ENCODE measurements around the gene GYS1. TPM values are rescaled to one million over a fixed set of nuclear protein-coding genes. Genes with fewer than 3 reads are reported as not detected.

The GYS1 gene
- total and polyA plus RNA-seq, 2 donors (not counting 1 experiment from before 2014, with no cell fraction given), result 31.2 to 42.8 TPM

- peak; percentile 95 to 96 for DNase-seq (ENCODE audit: low read depth in 2 of 2)
- no peaks in the 10 kb centered on the region for H3K9me3 ChIP-seq (ENCODE audit: control insufficient read depth, insufficient read depth, low read depth, low read length)
These were observed 38.4 kb downstream of the GYS1 start, which contains the start of gene BAX for GRCh38 chr19:48954595-48955307. Gene BAX, plus strand, starts transcription at chr19:48954875. Its CDS starts 54 bp downstream, at chr19:48954929.

GRCh38 chr19:48953990-48954594, 39.0 kb downstream of the GYS1 start:
- peaks cover 25% of the 10 kb centered on the region for H3K79me2 ChIP-seq (ENCODE audit: control insufficient read depth, insufficient read depth, low read length)
- H3K27ac ChIP-seq (ENCODE audit: insufficient read depth, low read length), result peak overlapping the region; percentile 97
- H4K20me1 ChIP-seq (ENCODE audit: control insufficient read depth, extremely low read depth, insufficient read depth, low read length), result no peaks in the 10 kb centered on the region
- DNase-seq (ENCODE audit: low read depth in 2 of 2), result no peak
- H3K27me3 ChIP-seq (ENCODE audit: control insufficient read depth, insufficient read depth, low read length), result no peaks in the 10 kb centered on the region
- peak overlapping the region; percentile 81 for H2AFZ ChIP-seq (ENCODE audit: low read length)
- H3K36me3 ChIP-seq (ENCODE audit: control insufficient read depth, insufficient read depth, low read length), result peaks cover 8% of the 10 kb centered on the region
- peaks cover 11% of the 10 kb centered on the region for H3K4me1 ChIP-seq (ENCODE audit: control insufficient read depth, extremely low read depth, insufficient read depth, low read length)
- no peaks in the 10 kb centered on the region for H3K9me3 ChIP-seq (ENCODE audit: control insufficient read depth, insufficient read depth, low read depth, low read length)
- TF ChIP-seq CTCF (conservative IDR thresholded peaks at IDR 0.05 in 1 of 2, IDR thresholded peaks at IDR 0.05 in 1 of 2; ENCODE audit: low read depth in 1 of 2, low read length in 2 of 2) (no peak), EZH2 (IDR thresholded peaks at IDR 0.05; ENCODE audit: low read length, missing control alignments) (no peak)
- H3K9ac ChIP-seq (ENCODE audit: insufficient read depth, low read length), result no peak overlapping the region
- peak overlapping the region; percentile 52 to 96 (median 83) for H3K4me3 ChIP-seq (replicated peaks in 1 of 4; ENCODE audit: control extremely low read depth in 1 of 4, insufficient read depth in 1 of 4, low read depth in 3 of 4, low read length in 4 of 4)
- H3K4me2 ChIP-seq (ENCODE audit: extremely low read depth, insufficient read depth, low read length), result peak overlapping the region; percentile 89

More at GRCh38 chr19:48954595-48955307, 38.4 kb downstream of the GYS1 start, which contains the start of gene BAX:
- H3K4me1 ChIP-seq (ENCODE audit: control insufficient read depth, extremely low read depth, insufficient read depth, low read length), result peaks cover 11% of the 10 kb centered on the region
- peak within 1 kb of the TSS; percentile 81 for H2AFZ ChIP-seq (ENCODE audit: low read length)
- H3K27me3 ChIP-seq (ENCODE audit: control insufficient read depth, insufficient read depth, low read length), result no peaks in the 10 kb centered on the region
- peak within 1 kb of the TSS; percentile 73 to 96 (median 94) for H3K4me3 ChIP-seq (replicated peaks in 1 of 4; ENCODE audit: control extremely low read depth in 1 of 4, insufficient read depth in 1 of 4, low read depth in 3 of 4, low read length in 4 of 4)
- H3K36me3 ChIP-seq (ENCODE audit: control insufficient read depth, insufficient read depth, low read length), result peaks cover 8% of the 10 kb centered on the region
- H4K20me1 ChIP-seq (ENCODE audit: control insufficient read depth, extremely low read depth, insufficient read depth, low read length), result no peaks in the 10 kb centered on the region
- peaks cover 25% of the 10 kb centered on the region for H3K79me2 ChIP-seq (ENCODE audit: control insufficient read depth, insufficient read depth, low read length)
- H3K27ac ChIP-seq (ENCODE audit: insufficient read depth, low read length), result peak within 1 kb of the TSS; percentile 97
- peak within 1 kb of the TSS; percentile 97 for H3K9ac ChIP-seq (ENCODE audit: insufficient read depth, low read length)
- TF ChIP-seq CTCF (conservative IDR thresholded peaks at IDR 0.05 in 1 of 2, IDR thresholded peaks at IDR 0.05 in 1 of 2; ENCODE audit: low read depth in 1 of 2, low read length in 2 of 2), result no peak
- TF ChIP-seq EZH2 (IDR thresholded peaks at IDR 0.05; ENCODE audit: low read length, missing control alignments), result no peak
- peak within 1 kb of the TSS; percentile 95 for H3K4me2 ChIP-seq (ENCODE audit: extremely low read depth, insufficient read depth, low read length)

- H4K20me1 ChIP-seq (ENCODE audit: control insufficient read depth, extremely low read depth, insufficient read depth, low read length), result no peaks in the 10 kb centered on the region
These were observed 40.0 kb downstream of the GYS1 start for GRCh38 chr19:48953141-48953540.

More at GRCh38 chr19:48953141-48953540, 40.0 kb downstream of the GYS1 start:
- Histone ChIP-seq H3K27ac (ENCODE audit: insufficient read depth, low read length) (no peak overlapping the region), H3K36me3 (ENCODE audit: control insufficient read depth, insufficient read depth, low read length) (peaks cover 8% of the 10 kb centered on the region), H3K4me2 (ENCODE audit: extremely low read depth, insufficient read depth, low read length) (no peak overlapping the region), H3K9ac (ENCODE audit: insufficient read depth, low read length) (no peak overlapping the region), H3K9me3 (ENCODE audit: control insufficient read depth, insufficient read depth, low read depth, low read length) (no peaks in the 10 kb centered on the region), H3K79me2 (ENCODE audit: control insufficient read depth, insufficient read depth, low read length) (peaks cover 25% of the 10 kb centered on the region), H2AFZ (ENCODE audit: low read length) (no peak overlapping the region), H3K4me3 (replicated peaks in 1 of 4; ENCODE audit: control extremely low read depth in 1 of 4, insufficient read depth in 1 of 4, low read depth in 3 of 4, low read length in 4 of 4) (no peak overlapping the region), H3K27me3 (ENCODE audit: control insufficient read depth, insufficient read depth, low read length) (no peaks in the 10 kb centered on the region), H3K4me1 (ENCODE audit: control insufficient read depth, extremely low read depth, insufficient read depth, low read length) (peaks cover 11% of the 10 kb centered on the region)
- DNase-seq (ENCODE audit: low read depth in 2 of 2), result no peak
- no peak for TF ChIP-seq EZH2 (IDR thresholded peaks at IDR 0.05; ENCODE audit: low read length, missing control alignments)
- TF ChIP-seq CTCF (conservative IDR thresholded peaks at IDR 0.05 in 1 of 2, IDR thresholded peaks at IDR 0.05 in 1 of 2; ENCODE audit: low read depth in 1 of 2, low read length in 2 of 2), result no peak

Data from fibroblast of lung (primary cell).